HG03060 (cell line): Measurements from ENCODE around the gene SVIP.

Source experiments
- ATAC-seq: cut with Tn5 transposase; IDR thresholded peaks from one replicate; pipeline ENCODE4 v1.9.1; 2021; ENCODE audit warnings: low read depth, moderate number of reproducible peaks; ENCODE audit not compliant: unreplicated experiment

The SVIP gene, protein sequence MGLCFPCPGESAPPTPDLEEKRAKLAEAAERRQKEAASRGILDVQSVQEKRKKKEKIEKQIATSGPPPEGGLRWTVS

DNA sequence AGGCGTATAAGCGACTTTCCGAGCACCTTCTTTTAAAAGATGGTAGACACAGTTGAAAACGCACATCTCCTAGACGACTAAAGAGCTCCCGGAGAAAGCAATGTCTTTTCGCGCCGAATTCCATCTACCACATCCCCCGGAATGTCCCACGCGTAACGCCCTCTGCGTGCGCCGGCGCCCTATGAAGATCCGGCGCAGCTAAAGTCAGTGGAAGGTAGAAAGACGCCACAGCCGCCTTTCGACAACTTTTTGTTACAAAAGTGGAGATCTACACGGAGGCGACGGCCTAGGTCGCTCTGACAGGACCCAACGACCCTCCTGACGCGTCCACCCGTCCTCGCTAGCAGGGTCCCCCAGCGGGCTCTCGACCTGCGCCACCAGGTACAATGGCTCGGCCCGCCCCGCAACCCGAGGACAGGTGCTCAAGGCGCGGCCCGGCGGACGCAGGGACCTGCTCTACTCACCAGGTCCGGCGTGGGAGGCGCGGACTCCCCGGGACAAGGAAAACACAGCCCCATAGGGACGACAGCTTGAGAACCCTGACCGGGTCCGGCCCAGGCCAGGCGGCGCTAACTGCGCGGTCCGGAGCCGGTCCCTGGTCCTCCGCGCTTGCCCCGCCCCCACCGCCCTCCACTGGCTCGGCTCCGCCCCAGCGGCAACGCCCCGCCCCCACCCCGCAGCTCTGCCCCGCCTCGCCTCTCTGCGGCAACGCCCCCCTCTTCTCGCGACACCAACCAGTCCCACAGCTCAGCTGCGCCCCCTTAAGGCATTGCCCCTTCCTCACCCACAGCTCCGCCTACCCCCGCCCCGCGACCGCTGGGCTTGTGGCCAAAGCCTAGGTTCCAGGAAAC is at the start of gene SVIP:
TSS of gene SVIP (minus strand) at position 571 of the 851 bp plus-strand sequence. CDS start at position 518, 53 bp downstream.
- ATAC-seq: peak; percentile 91

DNA sequence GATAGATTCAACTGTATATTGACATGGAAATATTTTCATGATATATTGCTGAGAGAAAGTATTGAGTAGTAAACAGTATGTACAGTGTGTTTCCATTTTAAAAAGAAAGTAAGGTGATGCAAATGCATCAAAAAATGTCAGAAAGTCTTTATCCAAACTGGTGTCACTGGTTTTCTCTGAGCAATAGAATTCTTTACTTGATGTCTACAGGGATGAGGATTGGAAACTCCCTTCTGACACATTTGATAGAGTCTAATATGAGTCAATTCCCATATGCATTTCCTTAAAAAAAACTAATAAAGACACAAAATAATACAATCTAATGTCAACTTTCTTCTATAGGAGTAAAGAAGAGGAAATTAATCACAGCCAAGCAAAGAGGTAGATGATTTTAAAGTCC is 49.0 kb upstream of the SVIP start:
- ATAC-seq: no peak

DNA sequence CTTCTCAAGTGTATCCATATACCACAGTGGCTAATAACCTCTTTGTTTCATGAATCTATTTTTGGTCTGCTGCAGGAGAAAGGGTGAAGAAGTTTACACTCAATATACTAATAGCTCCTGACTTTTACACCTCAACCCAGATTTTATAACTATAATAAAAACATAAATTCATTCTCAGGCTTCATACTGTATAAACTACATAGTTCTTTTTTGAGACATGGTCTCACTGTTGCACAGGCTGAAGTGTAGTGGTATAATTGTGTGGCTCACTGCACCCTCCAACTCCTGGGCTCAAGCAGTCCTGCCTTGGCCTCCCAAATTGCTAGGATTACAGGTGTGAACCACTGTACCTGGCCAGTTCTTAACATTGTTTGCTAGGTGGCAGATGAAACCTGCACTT is 48.4 kb upstream of the SVIP start:
- ATAC-seq: no peak

DNA sequence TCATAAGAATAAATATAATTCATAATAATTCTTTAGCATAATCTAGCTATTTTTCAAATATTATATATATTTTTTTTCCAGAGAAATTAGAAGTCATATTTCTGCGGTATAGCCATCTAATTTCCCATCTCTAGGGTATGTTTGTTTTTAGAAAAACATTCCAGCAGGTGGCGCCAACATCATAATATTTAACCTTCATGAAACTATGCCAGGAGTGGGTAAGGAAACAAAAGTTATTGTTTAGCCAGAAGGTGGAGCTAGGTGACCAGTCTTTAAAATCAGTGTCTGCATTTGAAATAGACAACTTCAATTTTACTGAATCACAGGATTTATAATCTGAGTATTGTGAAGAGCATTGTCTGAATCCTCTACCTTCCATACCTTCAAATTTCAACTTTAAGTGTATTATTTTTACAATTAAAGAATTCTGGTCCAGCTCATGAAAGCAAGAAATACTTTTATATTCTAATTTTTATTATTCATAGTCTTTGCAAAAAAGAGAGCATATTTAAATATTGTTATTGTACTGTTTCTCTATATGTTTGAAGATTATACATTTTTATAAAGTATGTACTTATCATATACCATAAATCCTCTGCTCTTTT is 46.4 kb upstream of the SVIP start:
- ATAC-seq: peak; percentile 92

DNA sequence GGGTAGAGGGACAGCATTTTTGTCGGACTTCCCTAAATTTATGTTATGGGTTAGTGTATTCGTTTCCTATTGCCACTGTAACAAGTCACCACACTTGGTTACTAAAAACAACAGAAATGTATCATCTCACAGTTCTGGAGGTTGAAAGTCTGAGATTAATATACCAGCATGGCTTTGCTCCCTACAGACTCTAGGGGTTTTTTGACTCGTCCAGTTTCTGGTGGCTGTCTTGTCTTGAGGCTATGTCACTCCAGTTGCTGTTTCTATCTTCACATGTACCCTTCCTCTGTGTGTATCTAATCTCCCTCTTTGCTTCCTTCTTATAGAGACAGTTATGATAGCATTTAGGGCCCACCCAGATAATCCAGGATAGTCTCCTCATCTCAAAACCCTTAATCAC is 39.7 kb upstream of the SVIP start:
- no peak for ATAC-seq

DNA sequence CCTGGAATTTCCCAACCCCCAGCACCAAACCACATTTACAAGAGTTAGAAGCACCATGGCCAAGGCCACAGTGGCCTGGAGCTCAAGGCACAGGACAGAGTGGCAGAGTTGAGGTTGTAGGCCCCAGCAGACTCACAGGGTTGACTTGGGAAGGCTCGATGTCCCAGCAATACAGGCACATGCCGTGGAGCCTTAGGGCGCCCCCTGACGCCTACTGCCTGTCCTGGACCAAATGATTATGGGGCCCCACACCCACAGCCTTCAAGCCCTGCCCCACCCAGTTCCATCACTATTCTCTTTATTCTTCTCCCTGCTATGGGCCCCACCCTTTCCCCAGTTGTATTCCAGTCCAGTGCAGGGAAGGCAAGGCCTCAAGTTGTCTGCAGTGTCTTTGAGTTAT is 30.6 kb upstream of the SVIP start, which contains the start of gene CCDC179:
TSS of gene CCDC179 (minus strand) at position 234 of the 400 bp plus-strand sequence. CDS start at position 181, 53 bp downstream.
- ATAC-seq: no peak

DNA sequence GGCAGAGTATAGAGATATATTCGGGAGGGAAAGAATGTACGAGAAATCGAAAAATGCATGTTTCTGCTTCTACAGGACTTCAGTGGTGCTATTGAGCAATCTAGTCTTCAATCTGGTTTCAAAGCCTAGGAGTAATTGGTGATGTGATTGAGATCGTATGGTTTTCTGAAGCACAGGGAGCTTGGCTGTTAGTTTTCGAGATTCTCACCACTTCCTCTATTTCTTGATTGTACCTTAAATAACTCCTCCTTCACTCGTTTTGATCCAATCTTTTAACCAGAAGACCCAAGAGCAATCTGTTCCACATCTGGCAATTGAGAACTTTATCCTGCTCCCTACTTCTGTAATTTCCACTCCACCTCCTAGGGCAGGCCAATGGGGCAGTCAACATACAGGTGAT is 30.2 kb upstream of the SVIP start:
- no peak for ATAC-seq

DNA sequence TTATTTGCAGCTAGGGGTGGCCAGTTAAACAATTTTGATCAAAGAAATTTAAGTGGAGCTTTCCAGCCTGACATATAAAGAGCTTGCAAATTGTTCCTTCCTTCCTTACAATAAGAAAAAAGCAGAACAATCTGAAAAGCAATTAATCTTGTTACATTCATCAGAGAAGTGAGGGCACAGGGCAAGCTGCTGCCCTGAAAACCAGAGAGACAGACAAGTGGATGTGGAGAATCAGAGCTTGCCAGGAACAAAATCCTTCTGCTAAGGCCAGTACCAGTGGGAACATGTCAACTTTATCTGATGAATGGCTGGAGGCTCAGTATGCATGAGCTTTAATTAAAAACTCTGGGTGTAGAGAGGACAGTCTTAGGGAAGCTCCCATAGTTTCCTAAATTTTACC is 21.9 kb upstream of the SVIP start:
- ATAC-seq: no peak

DNA sequence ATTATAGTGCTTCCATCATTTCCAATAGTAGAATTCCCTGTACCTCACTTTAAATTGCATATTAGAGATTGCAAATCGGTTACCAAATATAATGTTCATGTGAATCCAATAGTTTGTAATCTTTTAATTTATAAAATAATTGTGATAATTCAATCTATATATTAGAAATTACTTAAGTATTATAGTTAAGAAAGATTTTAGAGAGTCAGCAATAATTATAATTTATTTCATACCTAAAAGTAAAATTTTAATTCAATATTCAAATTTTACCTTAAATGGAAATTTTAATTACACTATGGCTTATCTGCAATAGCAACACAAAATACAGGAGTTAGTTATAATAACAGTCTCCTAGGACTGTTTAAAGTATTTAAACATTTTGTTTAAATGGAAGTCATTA is 17.1 kb upstream of the SVIP start:
- no peak for ATAC-seq

DNA sequence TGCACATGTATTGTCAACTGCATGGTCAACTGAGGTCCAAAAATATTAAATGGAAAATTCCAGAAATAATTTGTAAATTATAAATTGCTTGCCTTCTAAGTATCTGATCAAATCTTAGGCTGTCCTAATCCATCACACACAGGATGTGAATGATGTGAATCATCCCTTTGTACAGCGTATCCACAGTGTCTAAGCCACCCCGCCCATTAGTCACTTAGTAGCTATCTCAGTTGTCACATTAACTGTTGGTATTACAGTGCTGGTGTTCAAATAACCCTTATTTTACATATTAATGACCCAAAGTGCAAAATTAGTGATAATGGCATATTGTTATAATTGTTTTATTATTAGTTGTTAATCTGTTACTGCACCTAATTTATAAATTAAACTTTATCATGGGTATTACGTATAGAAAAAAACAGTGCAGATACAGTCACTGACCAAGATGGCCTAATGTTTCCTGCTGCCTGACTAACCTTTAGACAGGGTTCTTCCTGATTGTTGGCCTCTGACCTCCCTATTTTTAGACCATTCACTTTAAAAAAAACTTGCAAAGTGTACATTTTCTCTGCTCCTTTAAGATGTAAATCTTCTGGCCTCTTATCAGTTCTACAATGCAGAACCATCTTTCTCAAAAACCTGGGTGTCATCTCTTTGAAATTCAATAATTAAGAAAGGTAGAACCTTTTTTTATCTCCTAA is 2.9 kb upstream of the SVIP start:
- ATAC-seq: no peak

DNA sequence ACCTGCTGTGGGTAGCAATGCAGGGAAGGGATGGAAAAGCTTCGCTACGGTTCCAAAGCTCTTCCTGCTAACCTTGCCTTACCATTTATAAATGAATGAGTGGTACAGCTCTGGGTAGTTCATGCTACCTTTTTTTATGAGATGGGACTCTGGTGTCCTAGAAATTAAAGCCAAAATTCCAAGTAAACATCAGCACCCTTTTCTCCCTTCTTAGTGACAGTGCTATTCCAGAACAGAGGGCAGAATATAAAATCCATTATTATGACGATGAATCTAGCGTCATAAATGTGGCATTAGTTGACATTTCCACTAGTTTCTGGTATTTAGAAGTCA is 447 bp upstream of the SVIP start:
- ATAC-seq: no peak

DNA sequence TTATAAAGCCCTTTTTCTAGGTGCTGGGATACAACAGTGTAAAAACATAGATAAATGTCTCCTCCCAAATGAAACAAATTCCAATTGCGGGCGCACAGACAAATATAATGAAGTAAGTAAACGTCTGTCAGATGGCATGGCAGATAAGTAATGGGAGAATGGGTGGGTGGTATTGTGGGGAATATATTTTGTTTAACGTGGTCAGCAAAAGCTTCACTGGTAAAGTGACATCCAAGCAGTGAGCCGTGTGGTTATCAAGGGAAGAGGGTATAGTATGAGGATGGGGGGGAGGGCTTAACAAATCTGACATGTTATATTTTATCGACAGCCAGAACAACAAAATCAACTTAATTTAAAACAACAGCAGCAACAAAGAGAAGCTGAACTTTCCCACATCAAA is 1.2 kb downstream of the SVIP start:
- ATAC-seq: no peak

DNA sequence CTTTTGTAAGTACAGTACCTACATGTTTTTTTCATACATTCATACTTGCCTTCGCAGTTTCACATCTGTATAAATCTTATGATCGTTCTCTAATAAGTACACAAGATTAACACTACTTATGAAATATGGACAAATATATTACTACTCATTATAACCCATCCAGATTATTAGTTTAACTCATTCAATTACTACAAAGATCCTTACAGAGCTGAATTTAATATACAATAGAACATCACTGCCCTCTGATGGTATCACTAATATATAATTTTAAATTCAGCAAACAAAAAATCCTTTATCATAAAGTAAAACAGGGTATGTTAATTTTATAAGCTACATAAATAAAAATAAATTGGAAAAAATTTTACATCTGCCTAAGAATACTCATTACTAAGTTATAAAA is 7.4 kb downstream of the SVIP start:
- ATAC-seq: no peak

DNA sequence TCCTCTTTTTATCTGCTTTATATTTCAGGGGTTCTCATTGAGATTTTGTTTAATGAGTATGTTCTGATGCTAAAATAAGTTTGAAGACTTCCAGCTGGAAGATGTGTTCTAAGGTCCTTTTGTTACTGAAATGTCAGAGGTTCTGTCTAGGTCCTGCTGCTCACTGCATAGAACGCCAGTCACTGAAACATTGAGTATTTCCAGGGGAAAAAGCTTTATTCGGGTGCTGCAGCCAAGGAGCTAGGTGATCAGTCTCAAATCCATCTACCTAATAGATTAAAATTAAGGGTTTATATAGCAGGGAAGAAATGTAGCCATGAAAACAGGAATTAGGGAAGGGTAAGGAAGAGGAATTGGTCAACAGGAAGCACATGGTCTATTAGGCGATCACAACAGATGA is 19.7 kb downstream of the SVIP start:
- ATAC-seq: no peak

DNA sequence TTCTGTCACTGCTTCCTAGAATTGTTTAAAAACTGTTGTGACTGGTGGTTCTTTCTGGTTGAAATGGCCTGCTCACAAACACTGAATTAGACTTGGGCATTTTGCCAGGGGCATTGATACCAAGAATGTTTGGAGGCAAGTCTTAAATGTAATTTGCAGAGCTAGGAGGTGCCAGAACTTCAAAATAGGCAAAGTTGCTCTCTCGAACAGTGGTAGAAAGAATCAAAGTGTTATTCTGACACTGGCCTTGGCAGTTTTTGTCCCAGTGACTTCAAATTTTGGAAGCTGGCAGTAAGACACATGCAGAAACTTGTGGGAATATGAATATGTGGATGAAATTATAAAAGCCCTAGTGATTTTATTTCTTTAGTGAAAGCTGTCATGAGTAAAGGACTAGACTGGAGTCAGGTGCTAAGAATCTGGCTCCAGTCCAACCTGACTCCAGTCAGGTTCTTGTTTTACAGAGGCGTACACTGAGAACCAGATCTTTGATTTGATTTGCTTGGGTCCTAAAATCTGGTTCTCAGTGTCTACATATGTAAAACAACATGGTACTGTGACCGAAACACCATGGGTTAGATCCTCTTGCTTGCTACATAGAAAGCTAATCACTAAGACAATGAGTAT is 20.9 kb downstream of the SVIP start:
- ATAC-seq: no peak

DNA sequence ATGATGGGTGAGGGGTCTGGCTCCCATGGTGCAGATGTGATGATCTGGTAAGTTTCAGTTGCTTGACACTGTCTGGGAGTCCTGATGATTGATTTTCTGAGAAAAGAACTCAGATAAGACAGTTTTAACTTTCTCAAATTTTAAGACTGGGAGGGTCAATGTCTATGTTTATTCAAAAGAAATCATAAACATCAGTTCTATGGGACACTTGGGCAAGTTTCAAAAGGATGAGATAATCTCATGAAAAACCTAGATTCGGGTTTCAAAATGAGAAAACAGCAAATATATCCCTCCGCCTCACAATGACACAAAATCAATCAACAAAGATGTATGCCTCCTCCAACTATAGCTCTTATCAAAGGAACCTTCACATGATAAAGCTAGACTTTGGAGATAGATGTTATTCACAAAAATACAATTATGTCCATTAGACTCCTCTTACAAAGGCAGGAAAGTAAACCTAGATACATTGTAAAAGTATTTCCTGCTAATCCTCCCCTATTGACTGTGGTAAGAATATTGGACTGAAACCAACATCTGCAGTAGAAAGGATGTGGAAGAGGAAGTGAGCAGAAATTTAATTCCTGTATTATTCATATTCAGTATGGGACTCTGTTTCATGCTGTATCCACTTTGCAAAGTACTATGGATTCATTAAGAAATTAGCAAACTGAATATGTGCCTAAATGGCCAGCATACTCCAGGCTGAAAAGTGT is 21.6 kb downstream of the SVIP start:
- peak; percentile 97 for ATAC-seq

DNA sequence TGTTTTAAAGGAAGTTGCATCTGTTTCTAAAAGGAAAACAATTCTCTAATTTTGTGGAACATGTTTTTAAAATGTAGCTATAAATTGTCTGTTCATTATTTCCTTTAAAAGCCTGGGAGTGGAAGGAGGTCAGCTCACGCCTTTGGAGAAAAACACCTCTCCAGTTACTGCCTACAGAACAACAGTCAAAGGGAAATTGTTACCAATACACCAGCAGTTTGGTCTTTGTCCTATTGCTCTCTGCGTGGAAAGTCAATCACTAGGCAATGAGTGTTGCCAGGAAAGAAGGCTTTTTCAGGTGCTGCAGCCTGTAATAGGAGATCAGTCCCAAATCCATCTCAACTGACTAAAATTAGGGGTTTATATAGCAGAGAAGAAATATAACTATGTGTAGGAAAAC is 22.2 kb downstream of the SVIP start:
- no peak for ATAC-seq

DNA sequence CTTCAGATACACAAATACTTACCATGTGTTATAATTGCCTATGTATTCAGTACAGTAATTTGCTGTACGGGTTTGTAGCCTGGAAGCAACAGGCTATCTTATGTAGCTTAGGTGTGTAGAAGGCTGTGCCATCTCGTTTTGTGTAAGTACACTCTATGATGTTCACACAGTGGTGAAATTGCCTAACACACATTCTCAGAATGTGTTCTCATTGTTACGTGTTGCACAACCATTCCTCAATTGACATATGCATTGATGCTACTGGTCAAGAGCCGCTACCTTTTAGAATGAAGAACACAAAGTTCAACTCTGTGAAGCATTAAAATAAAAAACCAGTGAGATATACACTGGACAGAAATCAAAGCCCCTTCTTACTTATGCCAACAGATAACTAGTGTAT is 26.7 kb downstream of the SVIP start:
- ATAC-seq: no peak

DNA sequence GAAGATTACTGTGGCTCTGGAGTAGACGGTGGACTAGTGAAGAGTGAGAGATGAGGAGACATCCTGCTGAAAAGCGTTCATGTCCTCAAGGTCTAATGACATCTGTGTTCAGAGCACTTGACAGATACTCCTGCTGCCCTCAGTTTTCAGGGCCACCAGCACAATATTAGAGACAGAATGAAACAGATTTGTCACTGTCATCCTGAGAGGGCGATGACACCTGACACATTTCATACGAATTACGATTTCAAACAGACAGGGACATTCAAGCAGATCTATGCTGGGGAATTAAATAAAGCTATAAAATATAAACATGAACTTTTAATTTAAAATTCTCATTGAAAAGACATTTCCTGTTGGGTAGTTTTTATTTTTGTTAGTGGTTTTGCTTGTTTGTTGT is 29.1 kb downstream of the SVIP start:
- no peak for ATAC-seq

DNA sequence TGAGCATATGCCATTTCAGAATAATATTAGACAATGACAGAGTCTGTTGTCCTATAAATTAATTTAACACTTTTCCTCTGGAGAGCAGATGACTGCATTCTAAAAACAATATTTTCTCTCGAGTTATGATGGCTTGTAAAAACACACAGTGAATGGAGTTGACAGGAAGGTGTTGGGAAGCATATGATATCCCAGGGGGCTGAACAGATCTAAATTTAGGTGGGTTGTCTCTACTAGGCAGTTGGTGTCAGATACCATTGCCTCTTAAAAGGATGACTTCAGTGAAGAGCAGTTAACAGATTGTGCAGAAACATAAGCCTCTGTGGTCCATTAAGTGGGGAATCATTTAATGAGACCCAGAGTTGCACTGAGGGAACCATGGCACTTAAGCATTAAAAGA is 30.7 kb downstream of the SVIP start:
- no peak for ATAC-seq
